Endodermal cell (in vitro differentiated cells): ENCODE measurements around the gene PLCB4. TPM values are rescaled to one million over a fixed set of nuclear protein-coding genes. Genes with fewer than 3 reads are reported as not detected.

Experiments used
- DNase-seq: peaks from one replicate; pipeline ENCODE4 v3.0.0-alpha.2; 2017
- H3K27ac ChIP-seq: 2 replicates; pipeline ENCODE4 v1.5.1; 2013; ENCODE audit warnings: mild to moderate bottlenecking, low read depth, low read length, moderate library complexity
- H3K27me3 ChIP-seq: 2 replicates; pipeline ENCODE4 v1.6.1; 2013; ENCODE audit warnings: mild to moderate bottlenecking, low read length, moderate library complexity; ENCODE audit not compliant: insufficient read depth, control insufficient read depth, poor library complexity, severe bottlenecking
- H3K36me3 ChIP-seq: 2 replicates; pipeline ENCODE4 v1.7.0; 2013; ENCODE audit warnings: mild to moderate bottlenecking, low read length, moderate library complexity; ENCODE audit not compliant: control insufficient read depth, insufficient read depth
- H3K4me1 ChIP-seq: one replicate; pipeline ENCODE4 v1.7.0; 2013; ENCODE audit warnings: low read length; ENCODE audit not compliant: control insufficient read depth, insufficient read depth
- H3K4me3 ChIP-seq: 2 replicates; pipeline ENCODE4 v1.5.1; 2013; ENCODE audit warnings: mild to moderate bottlenecking, low read length, moderate library complexity
- H3K9ac ChIP-seq: 2 replicates; pipeline ENCODE4 v1.6.1; 2013; ENCODE audit warnings: mild to moderate bottlenecking, low read length, moderate library complexity; ENCODE audit not compliant: poor library complexity, severe bottlenecking; ENCODE audit errors: extremely low read depth
- H3K9me3 ChIP-seq: 2 replicates; pipeline ENCODE4 v1.6.1; 2013; ENCODE audit warnings: mild to moderate bottlenecking, low read length, moderate library complexity; ENCODE audit not compliant: control insufficient read depth
- H3K27ac Mint-ChIP-seq: 2 replicates; pipeline ENCODE4 v1.8.0; 2020; ENCODE audit warnings: mixed read lengths
- H3K27me3 Mint-ChIP-seq: 2 replicates; pipeline ENCODE4 v1.8.0; 2021; ENCODE audit warnings: mild to moderate bottlenecking, mixed read lengths; ENCODE audit not compliant: insufficient read depth
- H3K36me3 Mint-ChIP-seq: 2 replicates; pipeline ENCODE4 v1.8.0; 2020; ENCODE audit warnings: low read depth, mixed read lengths
- H3K4me1 Mint-ChIP-seq: 2 replicates; pipeline ENCODE4 v1.8.0; 2020; ENCODE audit warnings: mixed read lengths
- H3K4me3 Mint-ChIP-seq: 2 replicates; pipeline ENCODE4 v1.8.0; 2020; ENCODE audit warnings: mild to moderate bottlenecking, moderate library complexity, mixed read lengths
- H3K9me3 Mint-ChIP-seq: 2 replicates; pipeline ENCODE4 v1.8.0; 2020; ENCODE audit warnings: mild to moderate bottlenecking, mixed read lengths
- WGBS, 2 experiments: methylation state at CpG; one replicate each; pipeline versions ENCODE4 v1.1.5 to v1.1.7; 2013; ENCODE audit warnings: missing lambda C conversion rate in 2 of 2, mixed read lengths in 1 of 2; ENCODE audit not compliant: insufficient coverage in 1 of 2, insufficient read length in 1 of 2; 5-methylcytosine and 5-hydroxymethylcytosine counted together
- total RNA-seq, 2 donors: library from RNA; stranded (reverse); fragmentation: NEBNext Ultra II Directional in 1 of 2; extraction: Animal tissue kit (Norgen Biotek cat#: 25700) in 1 of 2; gene quantifications; 2 replicates in 1 of 2; 3 replicates in 1 of 2; pipeline ENCODE4 v1.2.1, GENCODE V29; 2021
- TF ChIP-seq, protein P1 (sequence below): fragments of 200-600 bp; sonication (generic); conservative IDR thresholded peaks from 2 replicates; pipeline ENCODE4 v1.5.0; 2021; ENCODE audit warnings: antibody characterized with exemption, mild to moderate bottlenecking

The PLCB4 gene
- total RNA-seq, 2 donors from 2014 or later = 14.4 to 14.6 TPM

DNA sequence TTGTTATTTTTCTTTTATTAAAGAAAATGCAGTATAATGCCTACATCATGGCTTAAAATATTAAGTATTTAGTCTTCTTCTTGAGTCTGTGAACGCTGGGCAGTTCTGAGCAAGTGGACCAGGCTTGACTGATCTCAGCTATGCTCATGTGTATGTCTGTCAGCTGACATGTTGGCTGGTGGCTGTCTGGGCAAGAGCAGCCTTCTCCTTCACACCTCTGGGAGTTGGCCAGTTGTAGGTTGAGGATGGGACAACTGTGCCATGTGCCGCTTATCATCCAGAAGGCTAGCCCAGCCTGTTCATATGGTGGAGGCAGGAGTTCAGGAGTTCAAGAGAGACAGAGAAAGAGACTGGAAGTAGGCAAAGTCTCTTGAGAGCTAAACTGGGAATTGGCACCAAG, 175.9 kb downstream of the PLCB4 start:
- Histone ChIP-seq H3K9ac (no peak overlapping the region), H3K4me1 (no peaks in the 10 kb centered on the region), H3K27me3 (no peaks in the 10 kb centered on the region), H3K9me3 (no peaks in the 10 kb centered on the region), H3K4me3 (no peak overlapping the region), H3K27ac (no peak overlapping the region), H3K36me3 (no peaks in the 10 kb centered on the region)
- TF ChIP-seq, protein P1, sequence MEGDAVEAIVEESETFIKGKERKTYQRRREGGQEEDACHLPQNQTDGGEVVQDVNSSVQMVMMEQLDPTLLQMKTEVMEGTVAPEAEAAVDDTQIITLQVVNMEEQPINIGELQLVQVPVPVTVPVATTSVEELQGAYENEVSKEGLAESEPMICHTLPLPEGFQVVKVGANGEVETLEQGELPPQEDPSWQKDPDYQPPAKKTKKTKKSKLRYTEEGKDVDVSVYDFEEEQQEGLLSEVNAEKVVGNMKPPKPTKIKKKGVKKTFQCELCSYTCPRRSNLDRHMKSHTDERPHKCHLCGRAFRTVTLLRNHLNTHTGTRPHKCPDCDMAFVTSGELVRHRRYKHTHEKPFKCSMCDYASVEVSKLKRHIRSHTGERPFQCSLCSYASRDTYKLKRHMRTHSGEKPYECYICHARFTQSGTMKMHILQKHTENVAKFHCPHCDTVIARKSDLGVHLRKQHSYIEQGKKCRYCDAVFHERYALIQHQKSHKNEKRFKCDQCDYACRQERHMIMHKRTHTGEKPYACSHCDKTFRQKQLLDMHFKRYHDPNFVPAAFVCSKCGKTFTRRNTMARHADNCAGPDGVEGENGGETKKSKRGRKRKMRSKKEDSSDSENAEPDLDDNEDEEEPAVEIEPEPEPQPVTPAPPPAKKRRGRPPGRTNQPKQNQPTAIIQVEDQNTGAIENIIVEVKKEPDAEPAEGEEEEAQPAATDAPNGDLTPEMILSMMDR = no peak
- peaks cover 10% of the 10 kb centered on the region for H3K4me1 Mint-ChIP-seq
- H3K27ac Mint-ChIP-seq = no peak overlapping the region
- no peak overlapping the region for H3K4me3 Mint-ChIP-seq
- H3K27me3 Mint-ChIP-seq = no peaks in the 10 kb centered on the region
- no peak for DNase-seq
- no peaks in the 10 kb centered on the region for H3K9me3 Mint-ChIP-seq
- WGBS, 2 experiments = 83 to 91% methylated on average over 1 to 2 of the region's 2 CpGs
- no peaks in the 10 kb centered on the region for H3K36me3 Mint-ChIP-seq

DNA sequence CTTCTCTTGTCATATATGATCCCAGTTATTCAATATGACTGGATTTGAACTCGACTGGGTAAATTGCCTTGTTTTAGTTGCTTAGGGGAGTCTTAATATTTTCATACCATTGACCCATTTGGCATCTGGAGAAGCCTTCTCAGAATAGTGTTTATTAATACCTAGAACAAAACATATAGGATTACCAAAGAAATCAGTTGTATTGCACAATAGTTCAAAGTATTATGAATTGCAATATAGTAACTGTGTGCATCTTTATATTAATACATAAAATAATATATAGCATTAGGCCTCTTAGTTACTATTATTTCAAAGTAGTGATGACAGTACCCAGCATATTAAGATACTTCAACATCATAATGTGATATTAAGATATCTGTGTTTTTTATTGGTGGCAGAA, 177.8 kb downstream of the PLCB4 start:
- TF ChIP-seq, protein P1 = no peak
- no peak overlapping the region for H3K27ac ChIP-seq
- 100% methylated on average over 1 of the region's 1 CpG; no CpG with 5 or more reads in 1 of the 2 experiments for WGBS, 2 experiments

GRCh38 chr20:9250511-9250910, 181.6 kb downstream of the PLCB4 start:
- Histone ChIP-seq H3K36me3 (no peaks in the 10 kb centered on the region), H3K9me3 (no peaks in the 10 kb centered on the region), H3K27me3 (no peaks in the 10 kb centered on the region), H3K9ac (no peak overlapping the region), H3K4me3 (no peak overlapping the region), H3K27ac (no peak overlapping the region), H3K4me1 (no peaks in the 10 kb centered on the region)
- H3K4me1 Mint-ChIP-seq = no peaks in the 10 kb centered on the region
- H3K27me3 Mint-ChIP-seq = no peaks in the 10 kb centered on the region
- DNase-seq = no peak
- 82 to 100% methylated on average over 1 of the region's 1 CpG for WGBS, 2 experiments
- H3K9me3 Mint-ChIP-seq = no peaks in the 10 kb centered on the region
- no peak overlapping the region for H3K4me3 Mint-ChIP-seq
- TF ChIP-seq, protein P1 = no peak
- H3K36me3 Mint-ChIP-seq = no peaks in the 10 kb centered on the region
- H3K27ac Mint-ChIP-seq = no peak overlapping the region

More for the DNA sequence above, 177.8 kb downstream of the PLCB4 start:
- DNase-seq = no peak
- H3K27me3 Mint-ChIP-seq = no peaks in the 10 kb centered on the region
- H3K9me3 Mint-ChIP-seq = no peaks in the 10 kb centered on the region
- Histone ChIP-seq H3K9ac (no peak overlapping the region), H3K27me3 (no peaks in the 10 kb centered on the region), H3K36me3 (no peaks in the 10 kb centered on the region), H3K4me3 (no peak overlapping the region), H3K4me1 (no peaks in the 10 kb centered on the region), H3K9me3 (no peaks in the 10 kb centered on the region)
- no peaks in the 10 kb centered on the region for H3K36me3 Mint-ChIP-seq
- H3K4me1 Mint-ChIP-seq = no peaks in the 10 kb centered on the region
- no peak overlapping the region for H3K27ac Mint-ChIP-seq
- no peak overlapping the region for H3K4me3 Mint-ChIP-seq
